Myocyte (in vitro differentiated cells): ENCODE results near the gene ZNF296. TPM values are rescaled to one million over a fixed set of nuclear protein-coding genes. Genes with fewer than 3 reads are reported as not detected.

Experiments used
- DNase-seq: peaks from one replicate; pipeline ENCODE4 v3.0.0-alpha.2; 2012; ENCODE audit warnings: low read depth
- total RNA-seq: library from RNA; depleted of rRNA; stranded (reverse); fragments of >200 nt; gene quantifications from 2 replicates; pipeline ENCODE4 v1.2.3, GENCODE V29; 2014

ZNF296 gene
- total RNA-seq, 1 donor from 2014 or later, result not detected

- DNase-seq, result peak; percentile 24
These were observed 11.3 kb upstream of the ZNF296 start for GRCh38 chr19:45087531-45087930.

GRCh38 chr19:45086480-45086879 is 10.2 kb upstream of the ZNF296 start:
- DNase-seq, result no peak

- DNase-seq, result no peak
These were observed 5.9 kb upstream of the ZNF296 start for GRCh38 chr19:45082170-45082569.

GRCh38 chr19:45079911-45080370 is 3.7 kb upstream of the ZNF296 start:
- no peak for DNase-seq

DNA sequence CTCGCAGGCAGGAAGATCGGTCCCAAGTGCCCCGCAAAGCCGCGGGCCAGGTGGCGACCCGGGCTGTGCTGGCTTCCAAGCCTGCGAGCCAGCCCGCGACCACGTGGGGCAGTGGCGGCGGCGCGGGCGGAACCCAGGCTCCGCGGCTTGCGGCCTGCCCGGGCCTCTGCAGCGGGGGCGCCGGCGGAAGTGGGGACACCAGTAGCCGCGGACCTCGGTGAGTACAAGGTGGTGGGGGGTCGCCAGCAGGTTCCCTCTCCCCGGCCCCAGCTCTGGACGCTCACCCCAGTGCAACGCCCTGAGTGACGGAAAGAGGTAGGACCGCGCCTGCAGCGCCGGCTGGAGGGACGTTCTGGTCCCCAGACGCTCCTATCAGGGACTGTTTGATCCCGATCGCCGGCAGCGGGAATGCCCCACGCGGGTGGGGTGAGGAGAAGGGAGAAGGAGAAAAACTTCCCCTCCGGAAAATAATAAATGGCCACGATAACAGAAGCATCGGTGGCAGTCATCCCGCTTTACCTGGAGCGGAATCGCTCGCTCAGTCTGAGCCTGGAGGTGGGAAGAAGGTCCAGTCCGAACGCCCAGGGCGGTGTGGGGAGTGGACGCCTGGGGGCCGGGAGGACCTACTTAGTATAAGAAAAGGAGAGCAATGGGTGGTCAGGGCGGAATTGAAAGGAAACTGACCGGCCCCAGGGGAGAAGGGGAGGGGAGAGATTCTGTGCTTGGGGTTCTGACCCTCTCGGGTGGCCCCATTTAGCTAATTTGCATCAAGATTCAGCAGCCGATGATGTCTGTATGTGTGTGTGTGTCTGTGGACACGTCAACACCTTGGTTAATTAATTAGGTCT is 3.0 kb upstream of the ZNF296 start, which contains the start of gene GEMIN7:
TSS of gene GEMIN7 (plus strand) at position 198 of the 848 bp plus-strand sequence. CDS start 10,855 bp downstream, outside the sequence.
- DNase-seq, result peak; percentile 80

- no peak for DNase-seq
These were observed 2.2 kb upstream of the ZNF296 start for GRCh38 chr19:45078390-45079062.

- DNase-seq, result no peak
These were observed 813 bp upstream of the ZNF296 start for GRCh38 chr19:45076851-45077730.

DNA sequence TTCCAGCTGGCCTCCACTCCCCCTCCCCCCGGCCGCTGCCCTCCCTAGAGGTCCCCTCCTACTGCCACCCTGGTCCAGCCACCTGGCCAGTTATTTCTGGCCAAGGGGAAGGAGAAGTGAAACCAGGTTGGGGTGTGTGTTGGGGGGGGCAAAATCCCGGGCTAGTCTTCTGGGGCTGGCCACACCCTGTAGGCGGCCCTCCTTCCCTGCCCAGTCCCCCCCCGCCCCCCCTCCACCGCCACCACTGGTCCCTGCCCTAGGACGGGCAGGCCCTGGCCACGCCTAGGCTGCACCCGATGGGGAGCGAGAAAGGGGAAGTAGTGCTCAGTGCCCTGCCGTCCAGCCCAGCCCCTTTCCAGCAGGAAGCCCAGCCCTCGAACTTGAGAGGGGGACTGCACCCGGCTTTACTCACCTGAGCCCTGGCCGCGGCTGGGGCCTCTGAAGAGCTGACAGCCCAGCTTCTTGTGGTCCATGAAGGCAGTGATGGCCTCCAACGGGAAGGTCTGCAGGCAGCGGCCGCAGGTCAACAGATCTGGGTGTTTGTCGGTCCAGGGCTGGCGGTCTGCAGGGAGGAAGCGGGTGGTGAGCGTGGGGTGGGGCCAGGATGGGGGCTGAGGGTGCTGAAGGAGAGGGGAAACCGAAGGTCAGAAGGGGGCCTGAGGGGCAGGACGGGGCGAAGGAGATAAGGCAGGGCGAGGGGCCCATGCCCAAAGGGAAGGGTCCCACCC is 813 bp downstream of the ZNF296 start:
- DNase-seq, result peak; percentile 35

GRCh38 chr19:45074744-45075300 is 1.5 kb downstream of the ZNF296 start:
- no peak for DNase-seq

DNA sequence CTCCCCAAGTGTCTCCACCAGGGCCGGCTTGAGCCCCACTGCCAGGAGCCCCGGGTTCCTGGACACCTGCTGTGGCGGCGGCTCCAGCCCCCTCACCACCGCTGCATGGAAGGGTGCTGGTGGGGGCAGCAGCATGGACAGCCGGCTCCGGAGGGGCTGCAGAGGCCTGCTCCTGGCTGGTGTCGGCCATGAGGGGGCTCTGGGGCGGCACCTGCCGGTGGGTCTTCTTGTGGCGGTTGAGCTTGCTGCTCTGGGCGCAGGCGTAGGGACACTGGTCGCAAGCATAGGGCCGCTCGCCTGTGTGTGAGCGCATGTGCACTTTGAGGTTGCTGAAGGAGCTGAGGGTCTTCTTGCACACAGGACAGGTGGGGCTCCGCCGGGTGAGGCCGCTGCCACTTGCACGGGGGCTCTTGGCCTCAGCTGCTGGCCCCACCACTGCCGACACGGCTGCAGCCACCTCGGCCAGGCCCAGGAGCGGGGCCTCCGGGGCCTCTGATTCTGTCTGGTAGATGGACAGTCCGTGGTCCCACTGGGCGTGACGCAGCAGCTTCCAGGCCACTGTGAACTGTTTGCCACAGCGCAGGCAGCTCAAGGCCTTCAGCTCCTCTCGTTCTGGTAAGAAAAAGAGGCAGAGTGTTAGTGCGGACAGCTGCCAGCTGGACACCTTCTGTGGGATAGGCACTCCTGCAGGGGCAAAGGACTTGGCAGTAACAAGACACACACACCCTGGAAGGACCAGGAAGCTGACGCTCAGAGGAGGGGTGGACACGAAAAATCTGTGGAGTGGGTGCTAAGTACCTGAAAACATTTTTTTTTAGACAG is 4.1 kb downstream of the ZNF296 start:
- DNase-seq, result no peak

DNA sequence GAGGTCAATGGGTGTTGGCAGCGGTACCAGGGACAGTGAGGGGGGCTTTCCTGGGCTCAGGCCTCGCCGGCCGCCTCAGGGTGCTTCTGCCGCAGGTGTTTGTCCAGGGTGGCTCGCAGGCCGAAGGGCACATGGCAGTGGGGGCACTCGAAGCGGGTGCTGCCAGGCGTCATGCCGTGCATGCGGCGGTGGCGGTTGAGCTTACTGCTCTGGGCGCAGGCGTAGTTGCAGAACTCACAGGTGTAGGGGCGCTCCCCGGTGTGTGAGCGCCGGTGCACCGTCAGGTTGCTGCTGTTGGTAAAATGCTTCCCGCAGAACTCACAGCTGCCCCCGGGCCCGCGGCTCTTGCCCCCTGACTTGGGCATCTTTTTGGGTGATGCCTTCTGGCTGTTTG is 4.7 kb downstream of the ZNF296 start:
- DNase-seq, result no peak

DNA sequence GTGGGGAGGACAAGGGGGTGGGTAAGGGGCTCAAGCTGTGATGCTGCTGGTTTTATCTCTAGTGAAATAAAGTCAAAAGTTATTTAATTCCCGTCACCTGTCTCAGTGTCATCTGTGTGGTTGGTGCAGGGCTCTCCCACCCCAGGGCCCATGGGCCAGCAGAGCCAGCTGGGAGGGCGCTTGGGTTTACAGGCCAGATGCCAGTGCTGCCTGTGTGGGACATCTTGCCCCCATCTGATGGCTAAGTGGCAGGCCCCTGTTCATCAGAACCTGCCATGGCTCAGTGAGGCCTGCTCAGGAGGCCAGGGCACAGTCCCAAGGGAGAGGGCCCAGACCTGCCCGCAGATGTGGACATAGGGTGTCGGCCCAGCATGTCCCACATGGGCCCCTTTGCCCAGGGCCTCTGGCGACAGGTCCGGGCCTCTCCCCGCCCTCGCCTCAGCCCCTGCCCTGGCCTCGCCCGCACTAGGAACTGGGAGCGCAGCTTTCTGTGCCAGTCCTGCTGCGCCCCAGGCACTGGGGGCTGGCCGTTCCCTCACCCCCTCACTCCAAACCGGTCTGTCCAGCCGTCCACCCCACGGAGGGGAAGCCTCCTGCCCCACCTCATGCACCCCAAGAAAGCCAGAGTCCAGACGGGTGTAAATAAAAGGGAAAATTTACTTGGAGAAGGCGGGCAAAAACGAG is 5.3 kb downstream of the ZNF296 start:
- no peak for DNase-seq

GRCh38 chr19:45070214-45070613 is 6.1 kb downstream of the ZNF296 start:
- no peak for DNase-seq

- no peak for DNase-seq
These were observed 7.2 kb downstream of the ZNF296 start for GRCh38 chr19:45069056-45069455.

DNA sequence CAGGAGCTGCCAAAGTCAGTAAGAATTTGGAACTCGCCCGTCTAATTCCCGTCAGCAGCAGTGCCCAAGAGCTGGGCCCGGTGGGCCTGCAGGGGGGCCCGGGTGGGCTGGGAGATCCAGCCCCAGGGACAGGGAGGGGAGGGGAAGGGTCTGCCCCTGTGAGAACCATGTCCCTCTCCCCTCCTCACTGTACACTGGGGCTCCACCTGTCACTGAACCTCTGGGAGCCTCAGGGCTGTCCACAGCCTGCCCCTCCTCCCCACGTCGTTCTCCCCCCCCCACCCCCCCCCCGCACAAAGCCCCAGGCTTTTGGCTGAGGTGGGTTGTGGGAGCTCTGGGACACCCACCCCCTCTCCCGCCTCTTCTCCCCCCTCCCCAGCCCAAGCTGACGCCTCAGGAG is 8.2 kb downstream of the ZNF296 start:
- DNase-seq, result no peak

- DNase-seq, result no peak
These were observed 9.2 kb downstream of the ZNF296 start for GRCh38 chr19:45066921-45067661.

DNA sequence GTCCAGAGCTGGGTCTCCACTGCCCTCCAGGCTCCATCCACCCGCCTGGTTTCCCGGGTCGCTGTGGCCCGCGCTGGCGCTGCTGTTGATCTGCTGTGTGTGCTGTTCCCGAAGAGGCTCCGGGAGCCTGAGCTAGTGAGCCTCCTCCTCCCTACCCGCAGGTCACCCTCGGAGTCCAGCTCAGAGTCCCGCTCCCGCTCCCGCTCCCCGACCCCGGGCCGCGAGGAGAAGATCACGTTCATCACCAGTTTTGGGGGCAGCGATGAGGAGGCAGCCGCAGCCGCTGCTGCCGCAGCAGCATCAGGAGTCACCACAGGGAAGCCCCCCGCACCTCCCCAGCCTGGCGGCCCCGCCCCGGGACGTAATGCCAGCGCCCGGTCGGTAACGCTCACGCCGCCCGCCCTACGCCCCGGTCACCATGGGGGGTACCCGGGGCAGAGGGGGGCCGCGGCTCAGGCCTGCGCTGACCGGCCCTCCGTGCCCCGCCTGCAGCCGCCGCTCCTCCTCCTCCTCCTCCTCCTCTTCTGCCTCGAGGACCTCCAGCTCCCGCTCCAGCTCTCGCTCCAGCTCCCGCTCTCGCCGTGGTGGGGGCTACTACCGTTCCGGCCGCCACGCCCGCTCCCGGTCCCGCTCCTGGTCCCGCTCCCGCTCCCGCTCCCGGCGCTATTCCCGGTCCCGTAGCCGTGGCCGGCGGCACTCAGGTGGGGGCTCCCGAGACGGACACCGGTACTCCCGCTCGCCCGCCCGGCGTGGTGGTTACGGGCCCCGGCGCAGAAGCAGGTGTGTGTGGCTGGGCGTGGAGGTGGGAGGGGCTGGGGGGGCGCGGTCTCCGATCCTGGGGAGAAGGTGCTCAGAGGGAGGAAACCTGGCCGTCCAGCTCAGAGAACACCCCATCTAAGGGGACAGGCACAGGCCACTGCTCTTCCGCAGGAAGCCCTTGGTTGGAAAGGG is 12.2 kb downstream of the ZNF296 start:
- no peak for DNase-seq
